MCF 10A (cell line): ENCODE data around the gene BDKRB1. TPM values are rescaled to one million over a fixed set of nuclear protein-coding genes. Genes with fewer than 3 reads are reported as not detected.

Source experiments
- BruUV-seq: library from RNA; stranded (reverse); fragments of 400-500 nt; replicated peaks from 2 replicates; lab custom pipeline; 2021; lab: Mats Ljungman, UMichigan
- CTCF ChIA-PET: fragments of 300-600 bp; sonication (Branson Sonifier 250); formaldehyde crosslinking; extraction: SDS; loops from one replicate; lab custom pipeline; 2021; ENCODE audit warnings: antibody characterized with exemption, inconsistent platforms; lab: Yijun Ruan, JAX
- POLR2A ChIA-PET: fragments of 300-600, 350-650 bp; sonication (Branson Sonifier 250); formaldehyde crosslinking; extraction: SDS; loops from one replicate; lab custom pipeline; 2020; ENCODE audit warnings: antibody characterized with exemption, inconsistent platforms; lab: Yijun Ruan, JAX
- DNase-seq: peaks from one replicate; pipeline ENCODE4 v3.0.0-alpha.2; 2018; ENCODE audit not compliant: unreplicated experiment
- H3K27ac Mint-ChIP-seq: one replicate; pipeline ENCODE4 v1.8.0; 2022; ENCODE audit warnings: mild to moderate bottlenecking, low read depth, mixed read lengths; ENCODE audit not compliant: unreplicated experiment
- H3K27me3 Mint-ChIP-seq: one replicate; pipeline ENCODE4 v1.8.0; 2022; ENCODE audit warnings: mixed read lengths; ENCODE audit not compliant: insufficient read depth, unreplicated experiment
- H3K36me3 Mint-ChIP-seq: one replicate; pipeline ENCODE4 v1.8.0; 2022; ENCODE audit warnings: mild to moderate bottlenecking, moderate library complexity, mixed read lengths; ENCODE audit not compliant: insufficient read depth, unreplicated experiment
- H3K4me1 Mint-ChIP-seq: one replicate; pipeline ENCODE4 v1.8.0; 2022; ENCODE audit warnings: mixed read lengths; ENCODE audit not compliant: insufficient read depth, unreplicated experiment
- H3K4me3 Mint-ChIP-seq: one replicate; pipeline ENCODE4 v1.8.0; 2022; ENCODE audit warnings: mild to moderate bottlenecking, moderate library complexity, mixed read lengths; ENCODE audit not compliant: unreplicated experiment
- H3K9me3 Mint-ChIP-seq: one replicate; pipeline ENCODE4 v1.8.0; 2022; ENCODE audit warnings: mixed read lengths; ENCODE audit not compliant: unreplicated experiment
- CTCF ChIP-seq: fragments of 200-600 bp; IDR thresholded peaks from one replicate; pipeline ENCODE4 v1.8.0; 2022; ENCODE audit warnings: antibody characterized with exemption, mild to moderate bottlenecking; ENCODE audit not compliant: unreplicated experiment
- intact Hi-C: fragments of 100-400 bp; cut with micrococcal nuclease; formaldehyde crosslinking; loops from 2 replicates; pipeline ENCODE4 v1.14.1; 2022
- total RNA-seq: library from RNA; stranded (reverse); gene quantifications from 2 replicates; pipeline ENCODE4 v1.2.3, GENCODE V29; 2022

BDKRB1 gene
- total RNA-seq, 1 experiment from 2014 or later = 0.51 TPM

- ChIA-PET POLR2A (interaction anchor here (1.9 kb wide), 1 partner anchor 9 kb away, joined by 5 read pairs; the partner anchor contains the start of gene BDKRB1), CTCF (interaction anchor here (1.6 kb wide), 1 partner anchor 49 kb away, joined by 4 read pairs; no protein-coding TSS in a partner anchor)
- no TSS peak for BruUV-seq
- intact Hi-C loops = no loop called here
- Mint-ChIP-seq H3K36me3 (no peaks in the 10 kb centered on the region), H3K27ac (no peak overlapping the region), H3K4me1 (peaks cover 41% of the 10 kb centered on the region), H3K27me3 (no peaks in the 10 kb centered on the region), H3K9me3 (no peaks in the 10 kb centered on the region), H3K4me3 (no peak overlapping the region)
- peak; percentile 40 for TF ChIP-seq CTCF
- DNase-seq = peak; percentile 73
These were observed 8.8 kb downstream of the BDKRB1 start for GRCh38 chr14:96264853-96265252.

GRCh38 chr14:96265383-96266095, 9.5 kb downstream of the BDKRB1 start:
- no peak for TF ChIP-seq CTCF
- no TSS peak for BruUV-seq
- Mint-ChIP-seq H3K4me3 (no peak overlapping the region), H3K27ac (no peak overlapping the region), H3K27me3 (no peaks in the 10 kb centered on the region), H3K4me1 (peaks cover 43% of the 10 kb centered on the region), H3K36me3 (no peaks in the 10 kb centered on the region), H3K9me3 (no peaks in the 10 kb centered on the region)
- intact Hi-C loops = no loop called here
- ChIA-PET POLR2A (interaction anchor here (1.9 kb wide), 1 partner anchor 10 kb away, joined by 5 read pairs; the partner anchor contains the start of gene BDKRB1), CTCF (interaction anchor here (0.5 to 1.6 kb wide), 4 partner anchors 9 to 267 kb away, joined by 3 to 6 read pairs (median 4); partner anchors contain the start of gene BDKRB1)
- DNase-seq = no peak

- H3K27ac Mint-ChIP-seq = no peak overlapping the region
- H3K9me3 Mint-ChIP-seq = no peaks in the 10 kb centered on the region
- no TSS peak for BruUV-seq
- H3K4me3 Mint-ChIP-seq = peak overlapping the region; percentile 4
- CTCF ChIA-PET = no interaction called here
- POLR2A ChIA-PET = interaction anchor here (0.9 to 2.5 kb wide), 5 partner anchors 12 to 162 kb away, joined by 3 to 21 read pairs (median 5); partner anchors contain the start of gene BDKRB1
- intact Hi-C loops = loop anchor here (1.0 kb wide), 1 partner anchor 11 kb away; the partner anchor contains the start of gene BDKRB1
- no peaks in the 10 kb centered on the region for H3K36me3 Mint-ChIP-seq
- no peak for TF ChIP-seq CTCF
- peaks cover 45% of the 10 kb centered on the region for H3K4me1 Mint-ChIP-seq
- DNase-seq = peak; percentile 96
- H3K27me3 Mint-ChIP-seq = no peaks in the 10 kb centered on the region
These were observed 11.3 kb downstream of the BDKRB1 start for GRCh38 chr14:96267336-96267735.

DNA sequence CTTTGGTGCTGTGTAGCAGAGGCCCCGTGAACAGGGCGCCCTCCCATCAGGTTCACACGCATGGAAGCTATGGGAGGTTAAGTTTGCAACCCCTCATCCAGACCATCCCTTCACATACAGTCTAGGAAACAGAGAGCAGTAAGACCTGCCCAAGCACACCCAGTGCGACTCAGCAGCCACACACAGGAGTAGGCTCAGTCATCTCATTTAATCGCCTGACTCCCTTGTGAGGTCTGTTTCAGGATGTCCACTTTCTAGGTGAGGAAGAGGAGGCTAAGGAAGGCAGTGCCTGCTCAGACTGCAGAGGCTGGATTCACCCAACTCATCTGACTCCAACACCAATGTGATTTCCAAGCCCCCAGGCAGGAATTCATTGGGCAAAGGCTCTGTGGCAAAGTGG, 11.9 kb downstream of the BDKRB1 start:
- Mint-ChIP-seq H3K9me3 (no peaks in the 10 kb centered on the region), H3K27me3 (no peaks in the 10 kb centered on the region), H3K4me3 (no peak overlapping the region), H3K27ac (no peak overlapping the region), H3K36me3 (no peaks in the 10 kb centered on the region), H3K4me1 (peaks cover 45% of the 10 kb centered on the region)
- no TSS peak for BruUV-seq
- peak; percentile 49 for DNase-seq
- intact Hi-C loops = loop anchor here (1.0 to 2.0 kb wide), 2 partner anchors 12 to 63 kb away; partner anchors contain the start of genes BDKRB1 and BDKRB2
- ChIA-PET CTCF (interaction anchor here (0.6 kb wide), 1 partner anchor 165 kb away, joined by 4 read pairs; no protein-coding TSS in a partner anchor), POLR2A (interaction anchor here (0.7 to 2.5 kb wide), 6 partner anchors 12 to 162 kb away, joined by 3 to 21 read pairs (median 4); partner anchors contain the start of gene BDKRB1)
- TF ChIP-seq CTCF = no peak
